Endothelial cell of umbilical vein (primary cell): ENCODE data around the gene FCN1. TPM values are rescaled to one million over a fixed set of nuclear protein-coding genes. Genes with fewer than 3 reads are reported as not detected.

Source experiments
- BruUV-seq: library from RNA; stranded (reverse); fragments of 400-500 nt; replicated peaks from 2 replicates; lab custom pipeline; 2021; lab: Mats Ljungman, UMichigan
- CTCF ChIA-PET: fragments of 300-600, 350-600 bp; sonication (Branson Sonifier 250); formaldehyde crosslinking; loops from one replicate; lab custom pipeline; 2021; ENCODE audit warnings: antibody characterized with exemption, inconsistent platforms; lab: Charles Lee
- POLR2A ChIA-PET: fragments of 300-600, 350-600 bp; sonication (Branson Sonifier 250); formaldehyde crosslinking; loops from one replicate; lab custom pipeline; 2021; ENCODE audit warnings: antibody characterized with exemption, inconsistent platforms; lab: Charles Lee
- DNase-seq: peaks from one replicate; pipeline ENCODE4 v3.0.0-alpha.2; 2011; ENCODE audit warnings: low read depth, low spot score
- FAIRE-seq: peaks from 2 replicates; lab custom pipeline; 2011; peaks lifted over from hg19 to GRCh38; lab: Jason Lieb, UNC
- H2AFZ ChIP-seq: 2 replicates; pipeline ENCODE4 v1.6.0; 2012; ENCODE audit warnings: low read depth, low read length, control low read depth, inconsistent platforms
- H3K27ac ChIP-seq: 2 replicates; pipeline ENCODE4 v1.5.1; 2011; ENCODE audit warnings: low read depth, mild to moderate bottlenecking, control low read depth, low read length, moderate library complexity; ENCODE audit not compliant: insufficient read depth
- H3K27me3 ChIP-seq, 2 experiments: 2 replicates each; pipeline versions ENCODE4 v1.6.0 to v1.6.1; 2011; ENCODE audit warnings: low read length in 2 of 2, mixed read lengths in 1 of 2; ENCODE audit not compliant: control insufficient read depth in 2 of 2, insufficient read depth in 2 of 2
- H3K36me3 ChIP-seq, 2 experiments: 2 replicates in 1 of 2; 3 replicates in 1 of 2; pipeline ENCODE4 v1.5.1; 2011; ENCODE audit warnings: low read length in 2 of 2, mild to moderate bottlenecking in 1 of 2, moderate library complexity in 1 of 2; ENCODE audit not compliant: control insufficient read depth in 2 of 2, insufficient read depth in 2 of 2; ENCODE audit errors: extremely low read depth in 1 of 2
- H3K4me1 ChIP-seq: 3 replicates; pipeline ENCODE4 v1.5.1; 2011; ENCODE audit warnings: mild to moderate bottlenecking, low read length; ENCODE audit not compliant: control insufficient read depth, insufficient read depth; ENCODE audit errors: extremely low read depth
- H3K4me2 ChIP-seq: 2 replicates; pipeline ENCODE4 v1.6.1; 2011; ENCODE audit warnings: low read length, control low read depth, mixed read lengths; ENCODE audit not compliant: insufficient read depth
- H3K4me3 ChIP-seq, 3 experiments: fragments of 200-600 bp in 1 of 3; sonication (generic), shearing (Covaris generic) in 1 of 3; replicated peaks in 1 of 3; 2 replicates each; pipeline ENCODE4 v1.5.1; 2011 to 2016; ENCODE audit warnings: control low read depth in 3 of 3, low read length in 3 of 3, mild to moderate bottlenecking in 2 of 3, inconsistent platforms in 1 of 3, low read depth in 1 of 3, moderate library complexity in 1 of 3; ENCODE audit not compliant: insufficient read depth in 1 of 3
- H3K79me2 ChIP-seq: 2 replicates; pipeline ENCODE4 v1.6.0; 2012; ENCODE audit warnings: low read length, inconsistent platforms; ENCODE audit not compliant: control insufficient read depth, insufficient read depth
- H3K9ac ChIP-seq: replicated peaks from 2 replicates; pipeline ENCODE3; 2011; ENCODE audit warnings: low read length, control low read depth; ENCODE audit not compliant: insufficient read depth; ENCODE audit errors: extremely low read depth
- H3K9me1 ChIP-seq: replicated peaks from 3 replicates; pipeline ENCODE4 v1.6.0; 2011; ENCODE audit warnings: mild to moderate bottlenecking, low read length; ENCODE audit not compliant: control insufficient read depth, insufficient read depth; ENCODE audit errors: extremely low read depth
- H3K9me3 ChIP-seq: replicated peaks from 2 replicates; pipeline ENCODE4 v1.5.1; 2012; ENCODE audit warnings: low read length, inconsistent platforms; ENCODE audit not compliant: control insufficient read depth, insufficient read depth
- H4K20me1 ChIP-seq: replicated peaks from 2 replicates; pipeline ENCODE3; 2011; ENCODE audit warnings: mild to moderate bottlenecking, low read length; ENCODE audit not compliant: control insufficient read depth, insufficient read depth; ENCODE audit errors: extremely low read depth
- EZH2 ChIP-seq: IDR thresholded peaks from 2 replicates; pipeline ENCODE4 v1.6.1; 2012; ENCODE audit warnings: borderline replicate concordance, low read depth, mild to moderate bottlenecking, moderate library complexity, low read length, inconsistent platforms; ENCODE audit not compliant: severe bottlenecking
- FOS ChIP-seq: IDR thresholded peaks from 2 replicates; pipeline ENCODE4 v1.6.1; 2011; ENCODE audit warnings: mild to moderate bottlenecking, low read length, moderate library complexity, borderline replicate concordance; ENCODE audit not compliant: insufficient read depth
- GATA2 ChIP-seq: IDR thresholded peaks from 2 replicates; pipeline ENCODE4 v1.7.0; 2011; ENCODE audit warnings: low read depth, mild to moderate bottlenecking, moderate library complexity, mixed read lengths, low read length; ENCODE audit not compliant: insufficient read length, insufficient read depth
- JUN ChIP-seq: IDR thresholded peaks from 2 replicates; pipeline ENCODE4 v1.6.1; 2011; ENCODE audit warnings: borderline replicate concordance, low read depth; ENCODE audit not compliant: insufficient read length, insufficient read depth
- MYC ChIP-seq: IDR thresholded peaks from one replicate; pipeline ENCODE4 v1.6.1; 2011; ENCODE audit warnings: mild to moderate bottlenecking, low read depth, low read length
- POLR2A ChIP-seq: IDR thresholded peaks from 2 replicates; pipeline ENCODE4 v1.6.1; 2012; ENCODE audit warnings: low read depth, mild to moderate bottlenecking, control low read depth, low read length
- POLR2AphosphoS5 ChIP-seq: IDR thresholded peaks from 2 replicates; pipeline ENCODE4 v1.6.1; 2012; ENCODE audit warnings: low read depth, mild to moderate bottlenecking, control low read depth, low read length, moderate library complexity; ENCODE audit not compliant: insufficient read depth
- dilution Hi-C: fragments of 300-500 bp; cut with MboI; formaldehyde crosslinking; loops from one replicate; pipeline ENCODE4 v1.15.0; 2019; ENCODE audit warnings: low sequenced_read_pairs; ENCODE audit not compliant: extremely low pct_ligation_motif_present
- intact Hi-C: fragments of 100-400 bp; cut with micrococcal nuclease; formaldehyde crosslinking; loops from one replicate; pipeline ENCODE4 v1.10.0; 2022
- polyA plus RNA-seq, 4 experiments: library from polyadenylated mRNA; depleted of rRNA in 3 of 4; stranded (reverse) in 3 of 4; unstranded in 1 of 4; fragments of >200 nt; gene quantifications; 2 replicates each; pipeline versions ENCODE4 v1.2.1 to v1.2.3, GENCODE V29; 2011 to 2012; ENCODE audit warnings: missing spikeins in 1 of 4
- total RNA-seq: library from RNA; stranded (reverse); gene quantifications from 2 replicates; pipeline ENCODE4 v1.2.3, GENCODE V29; 2021
- TF ChIP-seq, protein P1 (sequence below), 2 donors: IDR thresholded peaks; 1 replicate in 1 of 2; 2 replicates in 1 of 2; pipeline ENCODE4 v1.5.1; 2011; ENCODE audit warnings: low read length in 2 of 2, mild to moderate bottlenecking in 2 of 2, moderate library complexity in 2 of 2, control low read depth in 1 of 2, inconsistent platforms in 1 of 2, low read depth in 1 of 2; ENCODE audit not compliant: insufficient read depth in 1 of 2; ENCODE audit errors: extremely low read depth in 1 of 2
- TF ChIP-seq, protein P2 (sequence below): IDR thresholded peaks from 2 replicates; pipeline ENCODE4 v1.6.1; 2011; ENCODE audit not compliant: insufficient read depth, insufficient read length

FCN1 gene
- total and polyA plus RNA-seq, 2 donors (not counting 3 experiments of a cell fraction or from before 2014, with no cell fraction given) = not detected

GRCh38 chr9:134945509-134946275 lies 28.0 kb upstream of the FCN1 start:
- Histone ChIP-seq H3K4me3 (no peak overlapping the region), H3K27ac (no peak overlapping the region), H3K36me3 (no peaks in the 10 kb centered on the region), H2AFZ (no peak overlapping the region), H4K20me1 (no peaks in the 10 kb centered on the region), H3K79me2 (no peaks in the 10 kb centered on the region), H3K9ac (no peak overlapping the region), H3K9me1 (no peaks in the 10 kb centered on the region), H3K27me3 (no peaks in the 10 kb centered on the region), H3K4me1 (no peaks in the 10 kb centered on the region), H3K9me3 (no peaks in the 10 kb centered on the region), H3K4me2 (no peak overlapping the region)
- ChIA-PET POLR2A (no interaction called here), CTCF (no interaction called here)
- no TSS peak for BruUV-seq
- dilution Hi-C loops = no loop called here
- DNase-seq (no peak), FAIRE-seq (no peak)
- TF ChIP-seq GATA2 (no peak), POLR2AphosphoS5 (no peak), POLR2A (no peak), FOS (no peak), JUN (no peak), EZH2 (no peak), MYC (no peak)
- TF ChIP-seq, protein P1, sequence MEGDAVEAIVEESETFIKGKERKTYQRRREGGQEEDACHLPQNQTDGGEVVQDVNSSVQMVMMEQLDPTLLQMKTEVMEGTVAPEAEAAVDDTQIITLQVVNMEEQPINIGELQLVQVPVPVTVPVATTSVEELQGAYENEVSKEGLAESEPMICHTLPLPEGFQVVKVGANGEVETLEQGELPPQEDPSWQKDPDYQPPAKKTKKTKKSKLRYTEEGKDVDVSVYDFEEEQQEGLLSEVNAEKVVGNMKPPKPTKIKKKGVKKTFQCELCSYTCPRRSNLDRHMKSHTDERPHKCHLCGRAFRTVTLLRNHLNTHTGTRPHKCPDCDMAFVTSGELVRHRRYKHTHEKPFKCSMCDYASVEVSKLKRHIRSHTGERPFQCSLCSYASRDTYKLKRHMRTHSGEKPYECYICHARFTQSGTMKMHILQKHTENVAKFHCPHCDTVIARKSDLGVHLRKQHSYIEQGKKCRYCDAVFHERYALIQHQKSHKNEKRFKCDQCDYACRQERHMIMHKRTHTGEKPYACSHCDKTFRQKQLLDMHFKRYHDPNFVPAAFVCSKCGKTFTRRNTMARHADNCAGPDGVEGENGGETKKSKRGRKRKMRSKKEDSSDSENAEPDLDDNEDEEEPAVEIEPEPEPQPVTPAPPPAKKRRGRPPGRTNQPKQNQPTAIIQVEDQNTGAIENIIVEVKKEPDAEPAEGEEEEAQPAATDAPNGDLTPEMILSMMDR (IDR thresholded peaks at IDR 0.05; ENCODE audit: extremely low read depth in 1 of 2, insufficient read depth in 1 of 2, low read depth in 1 of 2, low read length in 2 of 2) = no peak
- TF ChIP-seq, protein P2, sequence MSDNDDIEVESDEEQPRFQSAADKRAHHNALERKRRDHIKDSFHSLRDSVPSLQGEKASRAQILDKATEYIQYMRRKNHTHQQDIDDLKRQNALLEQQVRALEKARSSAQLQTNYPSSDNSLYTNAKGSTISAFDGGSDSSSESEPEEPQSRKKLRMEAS = no peak
- intact Hi-C loops = no loop called here
